Measurements from ENCODE around the gene ZSWIM6. TPM values are rescaled to one million over a fixed set of nuclear protein-coding genes. Genes with fewer than 3 reads are reported as not detected.
A peak's percentile ranks its signal among the peaks of the same experiment; 100 is the strongest.

ZSWIM6 gene
- total RNA-seq (10 to 100 TPM; 18.3 to 21.6 TPM), polyA plus RNA-seq (1 to 10 TPM; 5.9 to 8.2 TPM)
- long read RNA-seq, donor 1, full-length matches to known transcripts, result 1 of 1 reads
- long read RNA-seq, donor 1, partial matches to known transcripts, result 0 of 1 reads
- long read RNA-seq, donor 1, other reads (novel, unspliced or antisense), result 0 of 1 reads
- long read RNA-seq, donor 2, result 0 reads
- long read RNA-seq, donor 3, result 0 reads
- long read RNA-seq, donor 4, result 0 reads
- long read RNA-seq, donor 5, result 0 reads

DNA sequence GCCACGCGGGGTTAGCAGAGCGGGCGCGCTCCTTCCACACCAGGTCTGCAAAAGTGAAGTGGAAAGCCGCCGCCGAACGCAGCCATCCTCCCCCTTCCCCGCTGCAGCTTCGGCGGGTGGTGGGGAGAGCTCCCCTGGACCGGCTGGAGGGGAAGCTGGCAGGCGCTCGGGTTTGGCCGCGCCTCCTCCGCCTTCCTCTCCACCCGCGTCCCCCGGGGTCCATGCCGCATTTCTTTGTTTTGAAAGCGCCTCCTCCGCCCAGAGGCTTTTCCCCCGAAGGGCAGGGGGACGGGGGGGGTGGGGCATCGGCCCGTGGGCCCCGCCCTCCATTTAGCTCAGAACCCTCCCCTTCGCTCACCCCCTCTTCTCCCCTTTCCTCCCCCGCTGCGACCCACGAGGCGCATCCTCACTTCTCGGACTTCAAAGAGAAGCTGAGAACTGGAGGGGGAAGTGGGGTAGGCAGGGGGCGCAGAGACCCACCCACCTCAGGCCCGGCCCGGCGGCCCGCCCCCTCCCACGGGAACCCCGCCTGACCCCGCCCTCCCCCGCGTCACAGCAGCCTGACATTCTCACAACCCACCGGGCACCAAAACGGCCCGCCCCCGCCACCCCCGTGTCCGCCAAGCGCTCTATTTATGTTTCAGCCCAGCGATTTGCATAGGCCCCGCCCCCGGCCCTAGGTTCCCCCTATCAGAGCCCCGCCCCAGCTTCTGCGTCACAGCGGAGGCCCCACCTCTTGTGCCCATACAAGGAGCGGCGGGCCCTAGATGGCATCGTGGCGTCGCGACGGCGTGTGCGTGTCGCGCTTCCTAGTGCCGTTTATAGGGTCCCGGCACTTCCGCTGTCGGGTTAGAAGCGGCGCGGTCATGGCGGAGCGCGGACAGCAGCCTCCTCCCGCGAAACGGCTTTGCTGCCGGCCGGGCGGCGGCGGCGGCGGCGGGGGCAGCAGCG is at the start of gene ZSWIM6:
TSS of gene ZSWIM6 (plus strand) at position 852 of the 951 bp plus-strand sequence. CDS start at position 867, 15 bp downstream.
- H3K27ac ChIP-seq (ENCODE audit: low read depth in 1 of 2, low read length in 1 of 2), result peak within 1 kb of the TSS; percentile 90 to 99
- WGBS, 2 donors, result 0 to 1% methylated on average over 50 to 91 of the region's 91 CpGs
- peak; percentile 88 for ATAC-seq (ENCODE audit: insufficient read depth, low FRiP score)
- no peaks in the 10 kb centered on the region for H3K36me3 ChIP-seq (ENCODE audit: control insufficient read depth in 4 of 4, insufficient read depth in 4 of 4, low read length in 4 of 4)
- no peaks in the 10 kb centered on the region for H3K9me3 ChIP-seq (ENCODE audit: control insufficient read depth in 4 of 4, insufficient read depth in 3 of 4, low read length in 3 of 4)
- H3K4me3 ChIP-seq, result peak within 1 kb of the TSS; percentile 91
- peaks cover 5 to 34% (median 22%) of the 10 kb centered on the region in 5 donors for H3K4me1 ChIP-seq (ENCODE audit: control insufficient read depth in 5 of 5, insufficient read depth in 5 of 5, low read length in 5 of 5)
- DNase-seq, result peak; percentile 100
- TF ChIP-seq, protein P1, sequence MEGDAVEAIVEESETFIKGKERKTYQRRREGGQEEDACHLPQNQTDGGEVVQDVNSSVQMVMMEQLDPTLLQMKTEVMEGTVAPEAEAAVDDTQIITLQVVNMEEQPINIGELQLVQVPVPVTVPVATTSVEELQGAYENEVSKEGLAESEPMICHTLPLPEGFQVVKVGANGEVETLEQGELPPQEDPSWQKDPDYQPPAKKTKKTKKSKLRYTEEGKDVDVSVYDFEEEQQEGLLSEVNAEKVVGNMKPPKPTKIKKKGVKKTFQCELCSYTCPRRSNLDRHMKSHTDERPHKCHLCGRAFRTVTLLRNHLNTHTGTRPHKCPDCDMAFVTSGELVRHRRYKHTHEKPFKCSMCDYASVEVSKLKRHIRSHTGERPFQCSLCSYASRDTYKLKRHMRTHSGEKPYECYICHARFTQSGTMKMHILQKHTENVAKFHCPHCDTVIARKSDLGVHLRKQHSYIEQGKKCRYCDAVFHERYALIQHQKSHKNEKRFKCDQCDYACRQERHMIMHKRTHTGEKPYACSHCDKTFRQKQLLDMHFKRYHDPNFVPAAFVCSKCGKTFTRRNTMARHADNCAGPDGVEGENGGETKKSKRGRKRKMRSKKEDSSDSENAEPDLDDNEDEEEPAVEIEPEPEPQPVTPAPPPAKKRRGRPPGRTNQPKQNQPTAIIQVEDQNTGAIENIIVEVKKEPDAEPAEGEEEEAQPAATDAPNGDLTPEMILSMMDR (IDR thresholded peaks at IDR 0.05; ENCODE audit: control extremely low read depth, extremely low read depth), result no peak
- no peaks in the 10 kb centered on the region for H3K27me3 ChIP-seq (ENCODE audit: control insufficient read depth in 3 of 3, insufficient read depth in 3 of 3, low read length in 2 of 3)
- peak within 1 kb of the TSS in 1 of 2 donors; percentile 93 for H3K9ac ChIP-seq (ENCODE audit: insufficient read depth in 1 of 2, low read length in 2 of 2)

DNA sequence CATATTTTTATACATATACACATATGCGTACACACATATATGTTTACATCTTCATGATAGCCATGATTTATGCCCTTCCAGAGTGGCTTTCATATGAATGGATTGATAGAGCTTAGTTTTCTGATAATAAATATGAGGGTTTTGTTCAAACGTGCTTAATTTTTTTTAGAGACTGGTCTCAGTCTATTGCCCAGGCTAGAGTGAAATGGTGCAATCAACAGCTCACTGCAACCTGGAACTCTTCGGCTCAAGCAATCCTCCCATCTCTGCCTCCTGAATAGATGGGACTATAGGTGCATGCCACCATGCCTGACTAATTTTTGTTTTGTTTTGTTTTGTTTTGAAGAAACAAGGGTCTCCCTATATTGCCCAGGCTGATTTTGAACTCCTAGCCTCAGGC is 48.6 kb upstream of the ZSWIM6 start:
- ATAC-seq (ENCODE audit: insufficient read depth, low FRiP score) (no peak), DNase-seq (no peak)
- no peaks in the 10 kb centered on the region for H3K36me3 ChIP-seq (ENCODE audit: control insufficient read depth in 4 of 4, insufficient read depth in 4 of 4, low read length in 4 of 4)
- no peak overlapping the region for H3K9ac ChIP-seq (ENCODE audit: insufficient read depth in 1 of 2, low read length in 2 of 2)
- 92 to 98% methylated on average over 3 of the region's 3 CpGs for WGBS, 2 donors
- no peak overlapping the region for H3K27ac ChIP-seq (ENCODE audit: low read depth in 1 of 2, low read length in 1 of 2)
- no peaks in the 10 kb centered on the region for H3K27me3 ChIP-seq (ENCODE audit: control insufficient read depth in 3 of 3, insufficient read depth in 3 of 3, low read length in 2 of 3)
- TF ChIP-seq, protein P1 (IDR thresholded peaks at IDR 0.05; ENCODE audit: control extremely low read depth, extremely low read depth), result no peak
- no peaks in the 10 kb centered on the region for H3K9me3 ChIP-seq (ENCODE audit: control insufficient read depth in 4 of 4, insufficient read depth in 3 of 4, low read length in 3 of 4)
- no peak overlapping the region for H3K4me3 ChIP-seq
- H3K4me1 ChIP-seq (ENCODE audit: control insufficient read depth in 5 of 5, insufficient read depth in 5 of 5, low read length in 5 of 5), result peaks cover 0 to 7% (median 0%) of the 10 kb centered on the region in 5 donors

DNA sequence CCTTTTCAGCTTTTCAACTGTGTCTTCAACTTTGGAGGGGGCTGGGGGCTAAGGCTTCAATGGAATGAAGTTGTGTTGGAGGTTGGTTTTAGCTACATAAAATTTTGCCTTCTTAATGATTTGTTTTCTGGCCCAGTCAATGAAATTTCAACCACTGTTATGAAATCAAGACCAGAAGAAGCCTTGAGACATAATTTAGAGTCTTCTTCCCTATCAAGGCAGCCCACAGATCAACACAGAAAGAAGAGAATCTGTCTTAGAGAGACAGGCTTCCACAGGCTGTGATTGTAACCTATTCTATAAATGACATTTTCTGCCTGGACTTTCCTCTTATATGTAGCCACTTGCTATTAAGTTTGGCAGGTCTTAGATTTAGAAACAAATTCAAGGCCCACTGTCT is 46.5 kb upstream of the ZSWIM6 start:
- TF ChIP-seq, protein P1 (IDR thresholded peaks at IDR 0.05; ENCODE audit: control extremely low read depth, extremely low read depth), result no peak
- DNase-seq (no peak), ATAC-seq (ENCODE audit: insufficient read depth, low FRiP score) (no peak)
- Histone ChIP-seq H3K4me1 (ENCODE audit: control insufficient read depth in 5 of 5, insufficient read depth in 5 of 5, low read length in 5 of 5) (peaks cover 0 to 6% (median 4%) of the 10 kb centered on the region in 5 donors), H3K27ac (ENCODE audit: low read depth in 1 of 2, low read length in 1 of 2) (no peak overlapping the region), H3K9me3 (ENCODE audit: control insufficient read depth in 4 of 4, insufficient read depth in 3 of 4, low read length in 3 of 4) (no peaks in the 10 kb centered on the region), H3K36me3 (ENCODE audit: control insufficient read depth in 4 of 4, insufficient read depth in 4 of 4, low read length in 4 of 4) (no peaks in the 10 kb centered on the region), H3K4me3 (no peak overlapping the region), H3K9ac (ENCODE audit: insufficient read depth in 1 of 2, low read length in 2 of 2) (no peak overlapping the region), H3K27me3 (ENCODE audit: control insufficient read depth in 3 of 3, insufficient read depth in 3 of 3, low read length in 2 of 3) (no peaks in the 10 kb centered on the region)

Data from lung (tissue), 16 donors.